GM18526 (cell line): ENCODE measurements around the gene PNRC1.

Experiments
- POLR2A ChIP-seq: IDR thresholded peaks from 3 replicates; pipeline ENCODE4 v1.6.1; 2011; ENCODE audit not compliant: insufficient read length; ENCODE audit errors: extremely low read depth

Gene PNRC1

GRCh38 chr6:89050697-89051096 is 29.9 kb upstream of the PNRC1 start:
- TF ChIP-seq POLR2A = no peak

GRCh38 chr6:89051676-89052075 is 28.9 kb upstream of the PNRC1 start:
- TF ChIP-seq POLR2A = no peak

GRCh38 chr6:89054208-89054607 is 26.3 kb upstream of the PNRC1 start:
- no peak for TF ChIP-seq POLR2A

- TF ChIP-seq POLR2A = no peak
Observed at GRCh38 chr6:89057759-89058158, 22.8 kb upstream of the PNRC1 start.

- no peak for TF ChIP-seq POLR2A
Observed at GRCh38 chr6:89058627-89059026, 21.9 kb upstream of the PNRC1 start.

GRCh38 chr6:89059227-89059626 is 21.3 kb upstream of the PNRC1 start:
- no peak for TF ChIP-seq POLR2A

- TF ChIP-seq POLR2A = no peak
Observed at GRCh38 chr6:89063881-89064280, 16.7 kb upstream of the PNRC1 start.

- TF ChIP-seq POLR2A = no peak
Observed at GRCh38 chr6:89066940-89067646, 13.5 kb upstream of the PNRC1 start.

- no peak for TF ChIP-seq POLR2A
Observed at GRCh38 chr6:89067796-89068195, 12.8 kb upstream of the PNRC1 start.

- no peak for TF ChIP-seq POLR2A
Observed at GRCh38 chr6:89068695-89069094, 11.9 kb upstream of the PNRC1 start.

GRCh38 chr6:89069536-89070163 is 10.9 kb upstream of the PNRC1 start:
- no peak for TF ChIP-seq POLR2A

- no peak for TF ChIP-seq POLR2A
Observed at GRCh38 chr6:89071036-89071435, 9.5 kb upstream of the PNRC1 start.

GRCh38 chr6:89073014-89073620 is 7.4 kb upstream of the PNRC1 start:
- no peak for TF ChIP-seq POLR2A

- no peak for TF ChIP-seq POLR2A
Observed at GRCh38 chr6:89073840-89074239, 6.7 kb upstream of the PNRC1 start.

GRCh38 chr6:89079511-89080234 is 878 bp upstream of the PNRC1 start:
- no peak for TF ChIP-seq POLR2A

- no peak for TF ChIP-seq POLR2A
Observed at GRCh38 chr6:89081129-89081422, 525 bp downstream of the PNRC1 start.
